Body of pancreas (tissue), 4 donors: ENCODE measurements around the gene SYNE3.

Experiments used
- CTCF ChIP-seq, 7 experiments: fragments of 450-650 bp in 4 of 7; fragments of 200-600 bp in 3 of 7; sonication (generic) in 3 of 7; IDR thresholded peaks; one replicate each; pipeline ENCODE4 v1.5.1; 2016 to 2019; ENCODE audit warnings: antibody characterized with exemption in 7 of 7
- POLR2A ChIP-seq, 3 donors: fragments of 450-650 bp; IDR thresholded peaks; one replicate each; pipeline ENCODE4 v1.6.1; 2016; ENCODE audit warnings: antibody characterized with exemption in 3 of 3, mild to moderate bottlenecking in 2 of 3

GRCh38 chr14:95479494-95479893 is 37.0 kb downstream of the SYNE3 start:
- TF ChIP-seq CTCF (IDR thresholded peaks at IDR 0.05) (no peak), POLR2A (IDR thresholded peaks at IDR 0.05) (no peak)
